MM.1S (cell line): ENCODE measurements around the gene LRIT1.

ENCODE experiments used
- DNase-seq: peaks from one replicate; pipeline ENCODE4 v3.0.0-alpha.2; 2015
- H2AFZ ChIP-seq: fragments of 300-600 bp; sonication (generic); 2 replicates; pipeline ENCODE4 v1.6.0; 2016; ENCODE audit warnings: antibody characterized with exemption, low read length
- H3F3A ChIP-seq: fragments of 300-600 bp; sonication (generic); 2 replicates; pipeline ENCODE4 v1.6.1; 2016; ENCODE audit warnings: mild to moderate bottlenecking, antibody characterized with exemption, low read length, moderate library complexity, mixed read lengths; ENCODE audit not compliant: insufficient read depth
- H3K27ac ChIP-seq: fragments of 300-600 bp; sonication (generic); 2 replicates; pipeline ENCODE4 v1.5.1; 2016; ENCODE audit warnings: mild to moderate bottlenecking, low read length
- H3K27me3 ChIP-seq: fragments of 300-600 bp; sonication (generic); replicated peaks from 2 replicates; pipeline ENCODE4 v1.6.0; 2016; ENCODE audit warnings: low read length; ENCODE audit not compliant: insufficient read depth
- H3K36me3 ChIP-seq: fragments of 300-600 bp; sonication (generic); replicated peaks from 2 replicates; pipeline ENCODE4 v1.6.1; 2016; ENCODE audit warnings: mild to moderate bottlenecking, low read length, mixed read lengths; ENCODE audit not compliant: insufficient read depth
- H3K4me1 ChIP-seq: fragments of 300-600 bp; sonication (generic); 2 replicates; pipeline ENCODE4 v1.6.1; 2016; ENCODE audit warnings: low read length, mixed read lengths
- H3K4me2 ChIP-seq: fragments of 300-600 bp; sonication (generic); 2 replicates; pipeline ENCODE4 v1.6.0; 2016; ENCODE audit warnings: low read depth, low read length
- H3K4me3 ChIP-seq: fragments of 300-600 bp; sonication (generic); 2 replicates; pipeline ENCODE4 v1.5.1; 2016; ENCODE audit warnings: low read length, mixed read lengths
- H3K79me2 ChIP-seq: fragments of 300-600 bp; sonication (generic); 2 replicates; pipeline ENCODE4 v1.6.1; 2016; ENCODE audit warnings: mixed run types, low read length, mixed read lengths
- H3K9ac ChIP-seq: fragments of 300-600 bp; sonication (generic); 2 replicates; pipeline ENCODE4 v1.6.1; 2016; ENCODE audit warnings: low read length, mixed read lengths
- H3K9me2 ChIP-seq: fragments of 300-600 bp; sonication (generic); replicated peaks from 2 replicates; pipeline ENCODE4 v1.6.1; 2016; ENCODE audit warnings: mild to moderate bottlenecking, low read length, mixed read lengths; ENCODE audit not compliant: insufficient read depth
- H3K9me3 ChIP-seq: fragments of 300-600 bp; sonication (generic); replicated peaks from 2 replicates; pipeline ENCODE4 v1.6.1; 2016; ENCODE audit warnings: mild to moderate bottlenecking, low read length, mixed read lengths; ENCODE audit not compliant: insufficient read depth
- H4K20me1 ChIP-seq: fragments of 300-600 bp; sonication (generic); 2 replicates; pipeline ENCODE4 v1.6.1; 2016; ENCODE audit warnings: mild to moderate bottlenecking, low read length, moderate library complexity, mixed read lengths; ENCODE audit not compliant: insufficient read depth
- EZH2 ChIP-seq: fragments of 300-600 bp; sonication (generic); optimal IDR thresholded peaks from 2 replicates; pipeline ENCODE3; 2017; ENCODE audit warnings: low read depth, mild to moderate bottlenecking, antibody characterized with exemption, low read length, mixed read lengths
- EZH2phosphoT487 ChIP-seq: fragments of 300-600 bp; sonication (generic); IDR thresholded peaks from 2 replicates; pipeline ENCODE4 v1.6.1; 2018; ENCODE audit warnings: antibody characterized with exemption, low read length
- TF ChIP-seq, protein P1 (sequence below): fragments of 300-600 bp; sonication (generic); IDR thresholded peaks from 2 replicates; pipeline ENCODE4 v1.5.1; 2016; ENCODE audit warnings: antibody characterized with exemption, low read length, mixed read lengths

LRIT1 gene

DNA sequence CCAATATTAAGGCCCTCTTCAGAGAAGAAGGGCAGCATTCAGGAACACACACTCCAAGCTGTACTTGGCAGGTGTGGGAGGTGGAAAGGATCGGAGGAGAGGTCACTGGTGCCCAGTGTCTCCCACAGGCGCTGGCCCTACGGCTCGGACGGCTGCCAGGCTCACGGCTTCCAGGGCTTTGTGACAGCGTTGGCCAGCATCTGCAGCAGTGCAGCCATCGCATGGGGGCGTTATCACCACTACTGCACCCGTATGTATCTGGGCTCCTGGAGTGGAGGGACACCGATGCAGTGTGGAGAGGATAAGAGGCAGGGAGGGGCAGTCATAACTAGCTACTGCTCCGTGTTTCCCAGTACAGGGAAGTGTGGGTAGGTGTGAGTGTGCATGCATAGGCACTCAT lies 7.4 kb upstream of the LRIT1 start:
- Histone ChIP-seq H4K20me1 (no peaks in the 10 kb centered on the region), H3K36me3 (no peaks in the 10 kb centered on the region), H3K9me2 (no peaks in the 10 kb centered on the region), H3K27me3 (no peaks in the 10 kb centered on the region), H3K4me1 (no peaks in the 10 kb centered on the region), H3K79me2 (no peaks in the 10 kb centered on the region), H3K4me2 (no peak overlapping the region), H3K4me3 (no peak overlapping the region), H3K9ac (no peak overlapping the region), H2AFZ (no peak overlapping the region), H3K27ac (no peak overlapping the region), H3K9me3 (no peaks in the 10 kb centered on the region), H3F3A (no peaks in the 10 kb centered on the region)
- TF ChIP-seq, protein P1, sequence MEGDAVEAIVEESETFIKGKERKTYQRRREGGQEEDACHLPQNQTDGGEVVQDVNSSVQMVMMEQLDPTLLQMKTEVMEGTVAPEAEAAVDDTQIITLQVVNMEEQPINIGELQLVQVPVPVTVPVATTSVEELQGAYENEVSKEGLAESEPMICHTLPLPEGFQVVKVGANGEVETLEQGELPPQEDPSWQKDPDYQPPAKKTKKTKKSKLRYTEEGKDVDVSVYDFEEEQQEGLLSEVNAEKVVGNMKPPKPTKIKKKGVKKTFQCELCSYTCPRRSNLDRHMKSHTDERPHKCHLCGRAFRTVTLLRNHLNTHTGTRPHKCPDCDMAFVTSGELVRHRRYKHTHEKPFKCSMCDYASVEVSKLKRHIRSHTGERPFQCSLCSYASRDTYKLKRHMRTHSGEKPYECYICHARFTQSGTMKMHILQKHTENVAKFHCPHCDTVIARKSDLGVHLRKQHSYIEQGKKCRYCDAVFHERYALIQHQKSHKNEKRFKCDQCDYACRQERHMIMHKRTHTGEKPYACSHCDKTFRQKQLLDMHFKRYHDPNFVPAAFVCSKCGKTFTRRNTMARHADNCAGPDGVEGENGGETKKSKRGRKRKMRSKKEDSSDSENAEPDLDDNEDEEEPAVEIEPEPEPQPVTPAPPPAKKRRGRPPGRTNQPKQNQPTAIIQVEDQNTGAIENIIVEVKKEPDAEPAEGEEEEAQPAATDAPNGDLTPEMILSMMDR: no peak
- TF ChIP-seq EZH2phosphoT487: no peak
- TF ChIP-seq EZH2: no peak
- no peak for DNase-seq

- H3K79me2 ChIP-seq: no peaks in the 10 kb centered on the region
- no peaks in the 10 kb centered on the region for H3K9me3 ChIP-seq
- no peaks in the 10 kb centered on the region for H3F3A ChIP-seq
- H3K9me2 ChIP-seq: no peaks in the 10 kb centered on the region
- H3K4me3 ChIP-seq: no peak overlapping the region
- DNase-seq: no peak
- no peak overlapping the region for H3K4me2 ChIP-seq
- TF ChIP-seq, protein P1: no peak
- TF ChIP-seq EZH2 (no peak), EZH2phosphoT487 (no peak)
- H3K4me1 ChIP-seq: no peaks in the 10 kb centered on the region
- H3K9ac ChIP-seq: no peak overlapping the region
- no peaks in the 10 kb centered on the region for H3K36me3 ChIP-seq
- no peak overlapping the region for H2AFZ ChIP-seq
- H4K20me1 ChIP-seq: no peaks in the 10 kb centered on the region
- no peak overlapping the region for H3K27ac ChIP-seq
- no peaks in the 10 kb centered on the region for H3K27me3 ChIP-seq
Measured at GRCh38 chr10:84247496-84247895, 6.2 kb upstream of the LRIT1 start.

- TF ChIP-seq, protein P1: no peak
- TF ChIP-seq EZH2phosphoT487: no peak
- TF ChIP-seq EZH2: no peak
- no peak within 1 kb of the TSS for H3K27ac ChIP-seq
- no peak within 1 kb of the TSS for H2AFZ ChIP-seq
- no peaks in the 10 kb centered on the region for H3K9me3 ChIP-seq
- H3K9ac ChIP-seq: no peak within 1 kb of the TSS
- H3F3A ChIP-seq: no peaks in the 10 kb centered on the region
- no peak within 1 kb of the TSS for H3K4me2 ChIP-seq
- DNase-seq: no peak
- no peaks in the 10 kb centered on the region for H3K36me3 ChIP-seq
- no peaks in the 10 kb centered on the region for H4K20me1 ChIP-seq
- no peaks in the 10 kb centered on the region for H3K79me2 ChIP-seq
- H3K4me1 ChIP-seq: no peaks in the 10 kb centered on the region
- no peaks in the 10 kb centered on the region for H3K9me2 ChIP-seq
- no peak within 1 kb of the TSS for H3K4me3 ChIP-seq
- no peaks in the 10 kb centered on the region for H3K27me3 ChIP-seq
Measured at GRCh38 chr10:84244651-84245270, 3.4 kb upstream of the LRIT1 start, which contains the start of gene RGR. Gene RGR (plus strand): TSS chr10:84245053. CDS start chr10:84245091, 38 bp downstream.
